Stimulated activated CD8-positive, alpha-beta memory T cell treated with anti-CD3 and anti-CD28 coated beads, Interleukin-15, amount 100 ng/mL, for 24 hours (primary cell): ENCODE measurements around the gene CD300LG.
"Not testable (repeated sequence)": the region's sequence is repeated elsewhere in the genome, so short reads cannot be mapped to it uniquely, and the experiment has no call there.

Source experiments
- DNase-seq: peaks from one replicate; pipeline ENCODE4 v3.0.0-alpha.2; 2020; ENCODE audit warnings: low read depth

Gene CD300LG

GRCh38 chr17:43854498-43854897 is 7.5 kb downstream of the CD300LG start:
- DNase-seq, result no peak

GRCh38 chr17:43855061-43855460 is 8.1 kb downstream of the CD300LG start:
- DNase-seq, result no peak

- DNase-seq, result no peak
Measured at GRCh38 chr17:43856141-43856540, 9.2 kb downstream of the CD300LG start.

- no peak for DNase-seq
Measured at GRCh38 chr17:43857141-43857540, 10.2 kb downstream of the CD300LG start.

- no peak for DNase-seq
Measured at GRCh38 chr17:43857957-43858600, 11.1 kb downstream of the CD300LG start.

GRCh38 chr17:43860077-43860725 is 13.2 kb downstream of the CD300LG start:
- no peak for DNase-seq

- DNase-seq, result no peak
Measured at GRCh38 chr17:43860927-43861622, 14.1 kb downstream of the CD300LG start.

- DNase-seq, result no peak
Measured at GRCh38 chr17:43861960-43862359, 15.0 kb downstream of the CD300LG start.

GRCh38 chr17:43864161-43864984 is 17.4 kb downstream of the CD300LG start:
- no peak for DNase-seq

- DNase-seq, result no peak
Measured at GRCh38 chr17:43868226-43868994, 21.4 kb downstream of the CD300LG start.

GRCh38 chr17:43869031-43869430 is 22.1 kb downstream of the CD300LG start:
- not testable (repeated sequence) for DNase-seq

GRCh38 chr17:43871946-43872690 is 25.1 kb downstream of the CD300LG start:
- DNase-seq, result no peak

GRCh38 chr17:43873091-43873490 is 26.1 kb downstream of the CD300LG start:
- DNase-seq, result no peak

GRCh38 chr17:43873815-43874214 is 26.8 kb downstream of the CD300LG start:
- DNase-seq, result no peak

GRCh38 chr17:43874293-43874692 is 27.3 kb downstream of the CD300LG start:
- DNase-seq, result no peak

GRCh38 chr17:43875476-43876147 is 28.6 kb downstream of the CD300LG start:
- no peak for DNase-seq

- DNase-seq, result no peak
Measured at GRCh38 chr17:43877031-43877430, 30.1 kb downstream of the CD300LG start.

GRCh38 chr17:43877451-43878155 is 30.6 kb downstream of the CD300LG start:
- DNase-seq, result no peak
